GM12801 (cell line): Measurements from ENCODE around the gene SRA1.

ENCODE experiments used
- CTCF ChIP-seq: IDR thresholded peaks from one replicate; pipeline ENCODE4 v1.5.1; 2011; ENCODE audit warnings: control low read depth; ENCODE audit not compliant: insufficient read length; ENCODE audit errors: extremely low read depth

The SRA1 gene

GRCh38 chr5:140547508-140548299 lies 9.6 kb downstream of the SRA1 start, which contains the start of gene EIF4EBP3:
TSS of gene EIF4EBP3 (plus strand) at chr5:140547662. CDS start at chr5:140547738, 76 bp downstream.
- TF ChIP-seq CTCF = no peak

DNA sequence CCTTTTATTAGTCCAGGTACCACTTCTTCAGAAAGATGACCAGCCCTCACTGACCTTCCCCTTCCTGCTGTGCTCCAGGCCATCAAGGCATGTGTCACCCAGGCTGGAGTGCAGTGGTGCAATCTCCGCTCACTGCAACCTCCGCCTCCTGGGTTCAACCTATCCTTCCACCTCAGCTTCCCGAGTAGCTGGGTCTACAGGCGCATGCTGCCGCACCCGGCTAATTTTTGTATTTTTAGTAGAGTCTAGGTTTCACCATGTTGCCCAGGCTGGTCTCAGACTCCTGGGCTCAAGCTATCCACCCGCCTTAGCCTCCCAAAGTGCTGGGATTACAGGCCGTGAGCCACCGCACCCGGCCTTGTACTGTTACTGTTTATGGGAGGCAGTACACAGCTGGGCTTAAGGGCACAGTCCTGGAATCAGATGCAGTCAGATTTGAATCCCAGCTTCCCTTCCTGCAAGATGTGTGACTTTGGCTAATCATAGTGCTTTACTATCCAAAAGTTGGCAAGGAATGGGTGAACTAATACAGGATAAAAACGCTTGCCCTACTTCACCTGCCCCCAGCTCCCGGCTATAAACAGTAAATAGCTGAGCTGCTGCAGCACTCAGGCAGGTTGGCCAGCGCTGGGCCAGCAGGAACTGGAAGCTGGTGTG lies 10.3 kb downstream of the SRA1 start:
- no peak for TF ChIP-seq CTCF

- TF ChIP-seq CTCF = no peak
These were observed 11.7 kb downstream of the SRA1 start for GRCh38 chr5:140545606-140546005.

DNA sequence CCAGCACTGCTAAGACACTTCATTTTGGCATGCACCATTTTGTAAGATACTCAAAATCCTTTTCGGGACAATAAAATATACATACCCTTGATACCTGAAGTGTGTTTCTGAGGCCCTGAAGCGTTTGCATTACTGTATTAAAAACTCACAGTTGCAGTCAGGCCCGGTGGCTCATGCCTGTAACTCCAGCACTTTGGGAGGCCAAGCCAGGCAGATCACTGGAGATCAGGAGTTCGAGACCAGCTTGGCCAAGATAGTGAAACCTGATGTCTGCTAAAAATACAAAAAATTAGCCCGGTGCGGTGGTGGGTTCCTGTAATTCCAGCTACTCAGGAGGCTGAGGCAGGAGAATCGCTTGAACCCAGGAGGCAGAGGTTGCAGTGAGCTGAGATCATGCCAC lies 12.3 kb downstream of the SRA1 start:
- no peak for TF ChIP-seq CTCF

GRCh38 chr5:140542972-140543371 lies 14.3 kb downstream of the SRA1 start:
- no peak for TF ChIP-seq CTCF

- TF ChIP-seq CTCF = no peak
These were observed 17.0 kb downstream of the SRA1 start for GRCh38 chr5:140540227-140540626.

DNA sequence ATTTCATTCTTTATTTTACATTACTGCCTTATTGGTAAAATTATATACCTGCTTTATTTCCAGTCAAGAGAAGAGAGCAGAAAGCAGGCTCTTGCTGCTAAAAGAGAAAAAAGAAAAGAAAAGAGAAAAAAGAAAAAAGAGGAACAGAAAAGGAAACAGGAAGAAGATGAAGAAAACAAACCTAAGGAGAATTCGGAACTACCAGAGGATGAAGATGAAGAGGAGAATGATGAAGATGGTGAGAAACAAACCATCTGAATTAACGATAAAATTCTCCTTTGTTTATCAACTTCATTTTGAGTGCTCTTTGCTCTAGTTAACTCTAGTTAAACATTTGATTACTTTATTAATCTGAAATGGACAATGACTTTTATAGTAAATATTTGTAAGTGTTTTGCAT lies 33.3 kb downstream of the SRA1 start:
- TF ChIP-seq CTCF = no peak
